HepG2 (cell line): ENCODE data around the gene ZNFX1. TPM values are rescaled to one million over a fixed set of nuclear protein-coding genes. Genes with fewer than 3 reads are reported as not detected.

Experiments
- ADNP ChIP-seq: sonication (generic); formaldehyde crosslinking; IDR thresholded peaks from 2 replicates; pipeline ENCODE4 v1.4.0; 2020; ENCODE audit warnings: missing genetic modification reagents
- ATRX ChIP-seq: sonication (generic); formaldehyde crosslinking; IDR thresholded peaks from 2 replicates; pipeline ENCODE4 v1.4.0; 2020; ENCODE audit warnings: missing genetic modification reagents, borderline replicate concordance
- CERS6 ChIP-seq: sonication (generic); formaldehyde crosslinking; IDR thresholded peaks from 2 replicates; pipeline ENCODE4 v1.5.0; 2020; ENCODE audit warnings: missing genetic modification reagents
- DMTF1 ChIP-seq: sonication (generic); formaldehyde crosslinking; IDR thresholded peaks from 2 replicates; pipeline ENCODE4 v1.4.0; 2020; ENCODE audit warnings: mild to moderate bottlenecking, missing genetic modification reagents
- E2F1 ChIP-seq: sonication (generic); formaldehyde crosslinking; IDR thresholded peaks from 2 replicates; pipeline ENCODE4 v1.5.0; 2020; ENCODE audit warnings: missing genetic modification reagents
- GTF2F1 ChIP-seq: fragments of 150-350 bp; IDR thresholded peaks from 2 replicates; pipeline ENCODE4 v1.6.1; 2014; ENCODE audit warnings: low read length
- JUND ChIP-seq: sonication (generic); formaldehyde crosslinking; IDR thresholded peaks from 2 replicates; pipeline ENCODE4 v1.8.0; 2022; ENCODE audit warnings: mild to moderate bottlenecking, missing genetic modification reagents
- MBD4 ChIP-seq: IDR thresholded peaks from 2 replicates; pipeline ENCODE4 v1.6.1; 2012; ENCODE audit warnings: low read length, inconsistent platforms, borderline replicate concordance
- NR1H2 ChIP-seq: sonication (generic); formaldehyde crosslinking; IDR thresholded peaks from 2 replicates; pipeline ENCODE4 v1.8.1; 2022; ENCODE audit warnings: low read depth, missing genetic modification reagents, borderline replicate concordance
- RNF2 ChIP-seq: fragments of 450-650 bp; conservative IDR thresholded peaks from 2 replicates; pipeline ENCODE4 v1.6.1; 2016; ENCODE audit warnings: low read depth
- SOX6 ChIP-seq, 2 experiments: fragments of 450-650 bp in 1 of 2; sonication (generic) in 1 of 2; formaldehyde crosslinking in 1 of 2; IDR thresholded peaks; 2 replicates each; pipeline versions ENCODE4 v1.4.0 to v1.6.1; 2017 to 2020; ENCODE audit warnings: antibody characterized with exemption in 1 of 2, mild to moderate bottlenecking in 1 of 2, missing genetic modification reagents in 1 of 2
- TBX2 ChIP-seq: sonication (generic); formaldehyde crosslinking; IDR thresholded peaks from 2 replicates; pipeline ENCODE4 v1.5.0; 2020; ENCODE audit warnings: missing genetic modification reagents, mild to moderate bottlenecking, borderline replicate concordance
- TP53 ChIP-seq: sonication (generic); formaldehyde crosslinking; conservative IDR thresholded peaks from 2 replicates; pipeline ENCODE4 v1.4.0; 2020; ENCODE audit warnings: missing genetic modification reagents
- ZBTB39 ChIP-seq: sonication (generic); formaldehyde crosslinking; IDR thresholded peaks from 2 replicates; pipeline ENCODE4 v1.5.0; 2020; ENCODE audit warnings: missing genetic modification reagents
- ZC3H4 ChIP-seq: sonication (generic); formaldehyde crosslinking; IDR thresholded peaks from 2 replicates; pipeline ENCODE4 v1.4.0; 2020; ENCODE audit warnings: missing genetic modification reagents, borderline replicate concordance
- ZFY ChIP-seq: sonication (generic); formaldehyde crosslinking; IDR thresholded peaks from 2 replicates; pipeline ENCODE4 v1.4.0; 2020; ENCODE audit warnings: missing genetic modification reagents
- ZNF3 ChIP-seq: IDR thresholded peaks from 2 replicates; pipeline ENCODE4 v1.7.0; 2017; ENCODE audit warnings: inconsistent platforms
- ZNF383 ChIP-seq: sonication (generic); formaldehyde crosslinking; IDR thresholded peaks from 2 replicates; pipeline ENCODE4 v1.4.0; 2020; ENCODE audit warnings: missing genetic modification reagents, mild to moderate bottlenecking, borderline replicate concordance
- ZNF44 ChIP-seq: sonication (generic); formaldehyde crosslinking; IDR thresholded peaks from 2 replicates; pipeline ENCODE4 v1.5.1; 2020; ENCODE audit warnings: mild to moderate bottlenecking, missing genetic modification reagents
- ZNF484 ChIP-seq: sonication (generic); formaldehyde crosslinking; IDR thresholded peaks from 2 replicates; pipeline ENCODE4 v1.5.1; 2020; ENCODE audit warnings: mild to moderate bottlenecking, low read depth, missing genetic modification reagents, borderline replicate concordance
- ZNF605 ChIP-seq: sonication (generic); formaldehyde crosslinking; IDR thresholded peaks from 2 replicates; pipeline ENCODE4 v1.8.0; 2022; ENCODE audit warnings: mild to moderate bottlenecking, missing genetic modification reagents
- ZNF724P ChIP-seq: sonication (generic); formaldehyde crosslinking; IDR thresholded peaks from 2 replicates; pipeline ENCODE4 v1.8.0; 2022; ENCODE audit warnings: missing genetic modification reagents, borderline replicate concordance
- ZNF766 ChIP-seq: sonication (generic); formaldehyde crosslinking; IDR thresholded peaks from 2 replicates; pipeline ENCODE4 v1.5.0; 2020; ENCODE audit warnings: missing genetic modification reagents, borderline replicate concordance
- polyA plus RNA-seq, 8 experiments: library from polyadenylated mRNA; depleted of rRNA in 3 of 8; stranded (reverse) in 7 of 8; unstranded in 1 of 8; fragments of >200 nt; fragmentation: Illumina TruSeq in 4 of 8; extraction: Trizol in 4 of 8; gene quantifications; 2 replicates each; pipeline versions ENCODE4 v1.2.1 to v1.2.3, GENCODE V29; 2011 to 2016; ENCODE audit warnings: low read depth in 4 of 8, missing spikeins in 1 of 8, mixed read lengths in 1 of 8; ENCODE audit not compliant: insufficient read depth in 1 of 8
- total RNA-seq, 5 experiments: library from RNA; depleted of rRNA; stranded (reverse); fragments of >200 nt; fragmentation: Illumina TruSeq; extraction: Trizol; gene quantifications; 2 replicates each; pipeline ENCODE4 v1.2.3, GENCODE V29; 2016; ENCODE audit warnings: low read depth in 1 of 5

The ZNFX1 gene
- total and polyA plus RNA-seq, 2 of the 13 experiments (the other 11 are each of a cell fraction or from before 2014, with no cell fraction given), result 2.9 to 11.1 TPM

- TF ChIP-seq JUND (CRISPR knock-in tag), result peak; percentile 78
- peak; percentile 91 for TF ChIP-seq TBX2 (CRISPR knock-in tag)
- TF ChIP-seq MBD4, result no peak
- TF ChIP-seq ZNF383 (CRISPR knock-in tag), result peak; percentile 72; the same call in 1 of the 2 replicates
- TF ChIP-seq ZNF3 (CRISPR knock-in tag), result peak; percentile 80
- TF ChIP-seq ATRX (CRISPR knock-in tag), result peak; percentile 21; the same call in 1 of the 2 replicates
- TF ChIP-seq ZBTB39 (CRISPR knock-in tag), result peak; percentile 57; the same call in 1 of the 2 replicates
- TF ChIP-seq SOX6 (IDR thresholded peaks at IDR 0.05), result no peak
- peak; percentile 86 for TF ChIP-seq SOX6 (CRISPR knock-in tag; IDR thresholded peaks at IDR 0.05)
- no peak; the same call in 1 of the 2 replicates for TF ChIP-seq ZNF724P (CRISPR knock-in tag)
- peak; percentile 99 for TF ChIP-seq GTF2F1
- peak; percentile 97 for TF ChIP-seq ZNF766
- TF ChIP-seq ZNF484, result no peak; the same call in 1 of the 2 replicates
- TF ChIP-seq RNF2, result peak; percentile 100
- peak; percentile 94 for TF ChIP-seq ZNF605 (CRISPR knock-in tag)
- TF ChIP-seq ADNP (CRISPR knock-in tag), result no peak
- peak; percentile 100 for TF ChIP-seq E2F1 (CRISPR knock-in tag)
- TF ChIP-seq ZFY, result peak; percentile 100
- TF ChIP-seq CERS6 (CRISPR knock-in tag), result 0 out of 2 replicates have a peak, but pooled peaks have one; percentile 92
- TF ChIP-seq NR1H2 (CRISPR knock-in tag), result peak; percentile 50
- peak; percentile 94; the same call in 1 of the 2 replicates for TF ChIP-seq ZNF44 (CRISPR knock-in tag)
- TF ChIP-seq TP53 (CRISPR knock-in tag), result peak; percentile 97
- TF ChIP-seq DMTF1 (CRISPR knock-in tag), result 0 out of 2 replicates have a peak, but pooled peaks have one; percentile 53
- TF ChIP-seq ZC3H4, result no peak; the same call in none of the 2 replicates
These were observed at the start of gene ZNFX1 (continued) for GRCh38 chr20:49278036-49278817.
